ENCODE data around the gene UCKL1. TPM values are rescaled to one million over a fixed set of nuclear protein-coding genes. Genes with fewer than 3 reads are reported as not detected.
"Not testable (repeated sequence)": the region's sequence is repeated elsewhere in the genome, so short reads cannot be mapped to it uniquely, and the experiment has no call there.

The UCKL1 gene
- total RNA-seq, 1 donor from 2014 or later: 33.4 TPM

DNA sequence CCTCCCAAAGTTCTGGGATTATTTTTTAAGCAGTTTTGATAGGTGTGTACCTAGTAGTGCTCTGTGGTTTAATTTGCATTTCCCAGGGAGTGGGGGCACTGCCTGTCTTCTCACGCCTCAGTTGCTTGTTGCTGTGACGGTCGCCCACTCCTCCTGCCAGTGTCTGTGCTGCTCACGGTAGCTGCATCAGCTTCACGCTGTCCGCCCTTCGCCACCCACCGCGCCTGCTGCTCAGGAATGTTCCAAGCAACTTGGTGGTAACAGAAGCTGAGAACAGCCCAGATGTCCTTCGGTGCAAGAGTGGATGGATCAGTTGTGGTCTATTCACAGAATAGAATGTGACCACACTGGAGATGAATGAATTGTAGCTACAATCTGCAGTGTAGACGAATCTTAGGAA, 38.4 kb downstream of the UCKL1 start:
- no peak overlapping the region for H3K4me3 ChIP-seq (ENCODE audit: insufficient read depth, low read depth, low read length)
- TF ChIP-seq EZH2 (IDR thresholded peaks at IDR 0.05; ENCODE audit: insufficient read depth, low read length): no peak
- TF ChIP-seq, protein P1, sequence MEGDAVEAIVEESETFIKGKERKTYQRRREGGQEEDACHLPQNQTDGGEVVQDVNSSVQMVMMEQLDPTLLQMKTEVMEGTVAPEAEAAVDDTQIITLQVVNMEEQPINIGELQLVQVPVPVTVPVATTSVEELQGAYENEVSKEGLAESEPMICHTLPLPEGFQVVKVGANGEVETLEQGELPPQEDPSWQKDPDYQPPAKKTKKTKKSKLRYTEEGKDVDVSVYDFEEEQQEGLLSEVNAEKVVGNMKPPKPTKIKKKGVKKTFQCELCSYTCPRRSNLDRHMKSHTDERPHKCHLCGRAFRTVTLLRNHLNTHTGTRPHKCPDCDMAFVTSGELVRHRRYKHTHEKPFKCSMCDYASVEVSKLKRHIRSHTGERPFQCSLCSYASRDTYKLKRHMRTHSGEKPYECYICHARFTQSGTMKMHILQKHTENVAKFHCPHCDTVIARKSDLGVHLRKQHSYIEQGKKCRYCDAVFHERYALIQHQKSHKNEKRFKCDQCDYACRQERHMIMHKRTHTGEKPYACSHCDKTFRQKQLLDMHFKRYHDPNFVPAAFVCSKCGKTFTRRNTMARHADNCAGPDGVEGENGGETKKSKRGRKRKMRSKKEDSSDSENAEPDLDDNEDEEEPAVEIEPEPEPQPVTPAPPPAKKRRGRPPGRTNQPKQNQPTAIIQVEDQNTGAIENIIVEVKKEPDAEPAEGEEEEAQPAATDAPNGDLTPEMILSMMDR (IDR thresholded peaks at IDR 0.05; ENCODE audit: insufficient read depth, low read depth, low read length): no peak
- no peaks in the 10 kb centered on the region for H3K36me3 ChIP-seq (ENCODE audit: insufficient read depth, low read length)
- H3K9me3 Mint-ChIP-seq (ENCODE audit: unreplicated experiment): peaks cover 5% of the 10 kb centered on the region
- no peak overlapping the region for H3K4me2 ChIP-seq (ENCODE audit: low read length)
- peaks cover 9% of the 10 kb centered on the region for H3K4me1 Mint-ChIP-seq (ENCODE audit: low read depth, unreplicated experiment)
- H3K4me1 ChIP-seq (ENCODE audit: insufficient read depth, low read length): no peaks in the 10 kb centered on the region
- peaks cover 23% of the 10 kb centered on the region for H3K36me3 Mint-ChIP-seq (ENCODE audit: low read depth, unreplicated experiment)
- no peak overlapping the region for H3K27ac ChIP-seq (ENCODE audit: low read depth, low read length)
- H2AFZ ChIP-seq (ENCODE audit: low read depth, low read length): no peak overlapping the region
- H3K79me2 ChIP-seq (ENCODE audit: insufficient read depth, low read length): peaks cover 83% of the 10 kb centered on the region
- no peak overlapping the region for H3K4me3 Mint-ChIP-seq (ENCODE audit: unreplicated experiment)
- no peaks in the 10 kb centered on the region for H3K9me3 ChIP-seq (ENCODE audit: insufficient read depth, low read depth, low read length)
- H3K9ac ChIP-seq (ENCODE audit: low read length): no peak overlapping the region
- no peak for FAIRE-seq
- H4K20me1 ChIP-seq (ENCODE audit: insufficient read depth, low read length): peaks cover 67% of the 10 kb centered on the region
- no peak overlapping the region for H3K27ac Mint-ChIP-seq (ENCODE audit: unreplicated experiment)
- no peaks in the 10 kb centered on the region for H3K27me3 ChIP-seq (ENCODE audit: insufficient read depth, low read length)
- H3K27me3 Mint-ChIP-seq (ENCODE audit: low read depth, unreplicated experiment): no peaks in the 10 kb centered on the region
- peak; percentile 7 for DNase-seq (ENCODE audit: low read depth)

DNA sequence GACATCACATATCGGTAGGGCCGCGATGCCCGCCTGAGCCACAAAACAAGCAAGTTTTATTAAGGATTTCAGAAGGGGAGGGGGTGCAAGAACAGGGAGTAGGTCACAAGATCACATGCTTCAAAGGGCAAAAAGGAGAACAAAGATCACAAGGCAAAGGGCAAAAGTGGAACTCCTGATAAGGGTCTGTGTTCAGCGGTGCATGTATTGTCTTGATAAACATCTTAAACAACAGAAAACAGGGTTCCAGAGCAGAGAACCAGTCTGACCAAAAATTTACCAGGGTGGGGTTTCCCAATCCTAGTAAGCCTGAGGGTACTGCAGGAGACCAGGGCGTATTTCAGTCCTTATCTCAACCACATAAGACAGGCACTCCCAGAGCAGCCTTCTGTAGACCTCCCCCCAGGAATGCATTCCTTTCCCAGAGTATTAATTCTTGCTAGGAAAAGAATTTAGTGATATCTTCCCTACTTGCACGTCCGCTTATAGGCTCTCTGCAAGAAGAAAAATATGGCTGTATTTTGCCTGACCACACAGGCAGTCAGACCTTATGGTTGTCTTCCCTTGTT, 39.8 kb downstream of the UCKL1 start:
- H3K4me1 Mint-ChIP-seq (ENCODE audit: low read depth, unreplicated experiment): peaks cover 12% of the 10 kb centered on the region
- not testable (repeated sequence) for H3K4me1 ChIP-seq (ENCODE audit: insufficient read depth, low read length); H3K27me3 Mint-ChIP-seq (ENCODE audit: low read depth, unreplicated experiment); H3K27ac ChIP-seq (ENCODE audit: low read depth, low read length); H3K36me3 ChIP-seq (ENCODE audit: insufficient read depth, low read length); H3K9me3 ChIP-seq (ENCODE audit: insufficient read depth, low read depth, low read length); H3K4me2 ChIP-seq (ENCODE audit: low read length); H3K4me3 ChIP-seq (ENCODE audit: insufficient read depth, low read depth, low read length); H3K9me3 Mint-ChIP-seq (ENCODE audit: unreplicated experiment); H2AFZ ChIP-seq (ENCODE audit: low read depth, low read length); H3K27me3 ChIP-seq (ENCODE audit: insufficient read depth, low read length); H3K27ac Mint-ChIP-seq (ENCODE audit: unreplicated experiment); FAIRE-seq; H3K4me3 Mint-ChIP-seq (ENCODE audit: unreplicated experiment); H3K9ac ChIP-seq (ENCODE audit: low read length)
- peaks cover 83% of the 10 kb centered on the region for H3K79me2 ChIP-seq (ENCODE audit: insufficient read depth, low read length)
- peaks cover 67% of the 10 kb centered on the region for H4K20me1 ChIP-seq (ENCODE audit: insufficient read depth, low read length)
- peaks cover 23% of the 10 kb centered on the region for H3K36me3 Mint-ChIP-seq (ENCODE audit: low read depth, unreplicated experiment)
- DNase-seq (ENCODE audit: low read depth): peak; percentile 27

DNA sequence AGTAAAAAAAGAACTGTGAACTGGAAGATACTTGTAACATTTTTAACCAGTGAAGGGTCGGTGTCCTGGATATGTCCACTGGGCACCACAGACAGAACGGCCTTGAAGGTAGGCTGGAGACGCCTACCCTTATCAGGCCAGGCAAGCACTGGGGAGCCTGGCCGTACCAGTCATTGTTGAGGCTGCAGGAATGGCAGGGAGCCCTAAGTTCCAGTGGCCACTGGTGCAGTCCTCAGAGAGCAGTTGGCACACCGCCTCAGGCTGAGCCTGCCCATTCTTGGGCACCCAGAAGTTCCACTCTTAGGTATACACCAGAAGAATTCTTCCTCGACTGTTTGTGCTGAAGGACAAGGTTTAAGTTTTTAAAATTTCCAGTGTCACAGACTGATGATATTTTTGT, 40.7 kb downstream of the UCKL1 start:
- H3K9me3 Mint-ChIP-seq (ENCODE audit: unreplicated experiment): peaks cover 5% of the 10 kb centered on the region
- FAIRE-seq (no peak), DNase-seq (ENCODE audit: low read depth) (no peak)
- Histone ChIP-seq H4K20me1 (ENCODE audit: insufficient read depth, low read length) (peaks cover 69% of the 10 kb centered on the region), H3K27me3 (ENCODE audit: insufficient read depth, low read length) (no peaks in the 10 kb centered on the region), H3K9ac (ENCODE audit: low read length) (no peak overlapping the region), H3K27ac (ENCODE audit: low read depth, low read length) (no peak overlapping the region), H2AFZ (ENCODE audit: low read depth, low read length) (no peak overlapping the region), H3K4me3 (ENCODE audit: insufficient read depth, low read depth, low read length) (no peak overlapping the region), H3K36me3 (ENCODE audit: insufficient read depth, low read length) (no peaks in the 10 kb centered on the region), H3K4me1 (ENCODE audit: insufficient read depth, low read length) (peaks cover 7% of the 10 kb centered on the region), H3K4me2 (ENCODE audit: low read length) (no peak overlapping the region), H3K9me3 (ENCODE audit: insufficient read depth, low read depth, low read length) (no peaks in the 10 kb centered on the region), H3K79me2 (ENCODE audit: insufficient read depth, low read length) (peaks cover 86% of the 10 kb centered on the region)
- H3K27me3 Mint-ChIP-seq (ENCODE audit: low read depth, unreplicated experiment): no peaks in the 10 kb centered on the region
- peaks cover 23% of the 10 kb centered on the region for H3K36me3 Mint-ChIP-seq (ENCODE audit: low read depth, unreplicated experiment)
- H3K4me1 Mint-ChIP-seq (ENCODE audit: low read depth, unreplicated experiment): peaks cover 19% of the 10 kb centered on the region
- no peak overlapping the region for H3K27ac Mint-ChIP-seq (ENCODE audit: unreplicated experiment)
- no peak for TF ChIP-seq EZH2 (IDR thresholded peaks at IDR 0.05; ENCODE audit: insufficient read depth, low read length)
- TF ChIP-seq, protein P1 (IDR thresholded peaks at IDR 0.05; ENCODE audit: insufficient read depth, low read depth, low read length): no peak
- H3K4me3 Mint-ChIP-seq (ENCODE audit: unreplicated experiment): no peak overlapping the region

Measured in astrocyte (in vitro differentiated cells and primary cell).